NAMALWA (cell line): ENCODE data around the gene TEDDM1.
A peak's percentile ranks its signal among the peaks of the same experiment; 100 is the strongest.
"Not testable (repeated sequence)": the region's sequence is repeated elsewhere in the genome, so short reads cannot be mapped to it uniquely, and the experiment has no call there.

ENCODE experiments used
- DNase-seq: peaks from one replicate; pipeline ENCODE4 v3.0.0-alpha.2; 2015; ENCODE audit warnings: low spot score

The TEDDM1 gene

GRCh38 chr1:182400567-182400966 is at the start of gene TEDDM1:
TEDDM1 (minus strand) TSS chr1:182400667; CDS start chr1:182400485, 182 bp downstream.
- no peak for DNase-seq

- no peak for DNase-seq
Observed at GRCh38 chr1:182450087-182450486, 49.6 kb upstream of the TEDDM1 start, which contains the start of gene RGSL1. RGSL1 (plus strand) TSS chr1:182450146; CDS start chr1:182450166, 20 bp downstream.

- no peak for DNase-seq
Observed at GRCh38 chr1:182447660-182448059, 47.2 kb upstream of the TEDDM1 start.

- DNase-seq, result not testable (repeated sequence)
Observed at GRCh38 chr1:182447124-182447523, 46.7 kb upstream of the TEDDM1 start.

- peak; percentile 82 for DNase-seq
Observed at GRCh38 chr1:182446033-182446669, 45.7 kb upstream of the TEDDM1 start.

- DNase-seq, result peak; percentile 19
Observed at GRCh38 chr1:182444497-182444896, 44.0 kb upstream of the TEDDM1 start.

- DNase-seq, result no peak
Observed at GRCh38 chr1:182442333-182442732, 41.9 kb upstream of the TEDDM1 start.

- DNase-seq, result no peak
Observed at GRCh38 chr1:182441719-182442118, 41.3 kb upstream of the TEDDM1 start.

- no peak for DNase-seq
Observed at GRCh38 chr1:182438326-182438725, 37.9 kb upstream of the TEDDM1 start.

- no peak for DNase-seq
Observed at GRCh38 chr1:182433580-182433979, 33.1 kb upstream of the TEDDM1 start.

GRCh38 chr1:182431278-182431677 is 30.8 kb upstream of the TEDDM1 start:
- DNase-seq, result no peak

- peak; percentile 51 for DNase-seq
Observed at GRCh38 chr1:182430263-182431068, 30.0 kb upstream of the TEDDM1 start.

- DNase-seq, result no peak
Observed at GRCh38 chr1:182428043-182428442, 27.6 kb upstream of the TEDDM1 start.

GRCh38 chr1:182426442-182427430 is 26.3 kb upstream of the TEDDM1 start:
- no peak for DNase-seq

GRCh38 chr1:182415789-182416188 is 15.3 kb upstream of the TEDDM1 start:
- DNase-seq, result no peak

GRCh38 chr1:182413969-182414368 is 13.5 kb upstream of the TEDDM1 start:
- DNase-seq, result no peak

GRCh38 chr1:182413486-182413885 is 13.0 kb upstream of the TEDDM1 start:
- DNase-seq, result no peak

GRCh38 chr1:182410620-182411273 is 10.3 kb upstream of the TEDDM1 start:
- no peak for DNase-seq

GRCh38 chr1:182410138-182410537 is 9.7 kb upstream of the TEDDM1 start:
- DNase-seq, result no peak

GRCh38 chr1:182408435-182409075 is 8.1 kb upstream of the TEDDM1 start:
- DNase-seq, result no peak

GRCh38 chr1:182407724-182408123 is 7.3 kb upstream of the TEDDM1 start:
- no peak for DNase-seq
